GM18505 (cell line): ENCODE results near the gene EDAR.

ENCODE experiments used
- ATAC-seq: cut with Tn5 transposase; IDR thresholded peaks from one replicate; pipeline ENCODE4 v1.9.1; 2021; ENCODE audit not compliant: unreplicated experiment
- POLR2A ChIP-seq: IDR thresholded peaks from 4 replicates; pipeline ENCODE4 v1.6.1; 2011; ENCODE audit warnings: borderline replicate concordance; ENCODE audit not compliant: insufficient read depth, insufficient read length; ENCODE audit errors: extremely low read depth

The EDAR gene

DNA sequence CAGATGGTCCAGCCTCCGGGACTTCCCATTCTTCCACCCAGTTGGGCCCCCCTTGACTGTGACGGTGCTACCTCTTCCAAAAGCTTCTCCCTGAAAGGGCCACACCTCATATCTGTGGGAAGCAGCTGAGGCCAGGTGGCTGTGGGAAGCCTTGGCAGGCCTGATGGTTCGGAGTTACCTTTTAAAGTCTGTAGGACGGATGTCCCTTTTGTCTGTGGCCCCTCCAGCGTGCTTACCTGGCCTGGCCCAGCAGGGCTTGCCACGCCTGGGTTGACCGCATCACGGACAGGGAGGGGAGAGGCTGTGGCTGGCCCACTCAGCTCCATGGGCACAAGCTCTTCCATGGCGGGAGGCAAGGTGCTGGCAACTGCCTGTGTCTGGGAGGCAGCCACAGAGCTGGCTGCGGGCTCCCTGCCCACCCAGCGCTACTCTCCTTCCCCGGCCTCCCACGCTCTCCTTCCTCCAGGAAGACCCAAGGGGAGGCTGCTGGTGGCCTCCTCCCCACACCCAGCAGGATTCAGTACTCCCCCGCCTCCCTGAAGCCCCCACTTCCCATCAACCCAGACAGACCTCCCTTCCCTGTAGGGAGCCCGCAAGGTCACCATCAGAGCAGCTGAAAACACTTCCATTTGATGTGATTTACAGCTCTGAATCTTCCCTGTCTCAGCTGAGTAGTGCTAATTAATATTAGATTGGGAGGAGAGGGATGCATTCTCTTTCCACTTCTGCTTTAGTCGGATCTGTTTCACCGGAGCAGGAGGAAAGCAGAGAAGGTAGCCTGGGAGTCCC, 52.8 kb downstream of the EDAR start:
- no peak for TF ChIP-seq POLR2A
- no peak for ATAC-seq

DNA sequence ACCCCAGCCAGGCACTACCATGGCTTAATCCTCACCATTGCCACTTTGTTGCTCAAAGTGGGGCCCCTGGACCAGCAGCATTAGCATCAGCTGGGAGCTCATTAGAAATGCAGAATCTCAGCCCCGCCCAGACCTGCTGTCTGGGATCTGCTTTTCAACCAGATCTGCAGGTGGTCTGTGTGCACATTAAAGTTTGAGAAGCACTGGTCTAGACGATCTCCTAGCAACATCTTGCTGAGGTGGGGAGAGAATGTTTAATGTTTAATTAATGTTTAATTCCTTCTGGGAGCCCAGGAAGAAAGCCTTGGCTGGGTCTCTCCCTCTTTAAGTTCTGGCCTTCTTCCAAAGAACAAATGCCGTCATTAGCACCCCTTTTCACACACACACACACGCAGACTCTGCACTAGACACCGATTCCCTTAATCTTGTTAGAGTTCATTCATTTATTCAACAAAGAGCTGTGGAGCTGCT, 53.7 kb downstream of the EDAR start:
- TF ChIP-seq POLR2A, result no peak
- no peak for ATAC-seq

DNA sequence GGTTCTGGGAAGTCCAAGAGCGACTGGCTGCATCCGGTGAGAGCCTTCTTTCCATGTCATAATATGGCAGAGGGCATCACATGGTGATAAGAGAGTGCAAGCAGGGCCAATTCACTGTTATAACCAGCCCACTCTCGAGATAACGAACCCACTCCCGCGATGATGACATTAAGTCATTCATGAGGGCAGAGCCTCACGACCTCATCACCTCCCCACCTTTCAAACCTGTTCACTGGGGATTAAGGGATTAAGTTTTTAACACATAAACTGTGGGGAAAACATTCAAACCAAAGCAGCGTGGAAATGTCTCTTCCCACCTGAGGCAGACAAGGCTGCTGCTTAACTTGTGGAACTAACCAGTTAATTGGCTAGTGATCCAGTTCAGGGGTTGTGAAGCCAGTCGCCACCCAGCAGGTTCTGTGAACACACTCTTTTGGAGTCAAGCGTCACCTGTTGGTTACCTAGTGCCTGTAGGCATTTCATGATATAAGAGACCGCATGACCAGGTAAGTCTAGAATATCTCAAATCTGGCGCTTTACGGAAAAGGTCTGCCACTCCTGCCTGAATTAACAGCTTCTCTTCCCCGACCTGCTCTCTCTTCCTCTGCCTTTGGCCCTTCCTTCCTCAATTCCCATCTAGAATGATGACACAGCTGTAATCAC, 54.3 kb downstream of the EDAR start:
- TF ChIP-seq POLR2A, result no peak
- no peak for ATAC-seq

DNA sequence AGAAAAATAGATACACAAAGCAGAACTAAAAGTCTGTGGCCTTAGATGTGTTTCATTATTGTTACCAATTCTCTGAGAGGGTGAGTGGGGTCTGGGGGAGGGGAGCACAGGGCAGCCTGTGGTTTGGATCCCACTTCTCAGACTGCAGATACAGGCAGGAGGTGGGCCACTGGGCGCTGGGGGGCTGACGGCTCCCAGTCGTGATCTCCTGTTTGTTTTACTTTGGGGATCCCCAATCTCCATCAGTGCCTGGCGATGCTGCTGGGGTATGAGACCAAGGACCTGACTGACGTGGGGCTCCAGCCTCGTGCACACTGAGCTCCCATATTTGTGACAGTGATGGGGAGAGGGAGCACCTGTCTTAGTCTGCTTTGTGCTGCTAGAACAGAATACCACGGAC, 54.9 kb downstream of the EDAR start:
- ATAC-seq, result no peak
- TF ChIP-seq POLR2A, result no peak

DNA sequence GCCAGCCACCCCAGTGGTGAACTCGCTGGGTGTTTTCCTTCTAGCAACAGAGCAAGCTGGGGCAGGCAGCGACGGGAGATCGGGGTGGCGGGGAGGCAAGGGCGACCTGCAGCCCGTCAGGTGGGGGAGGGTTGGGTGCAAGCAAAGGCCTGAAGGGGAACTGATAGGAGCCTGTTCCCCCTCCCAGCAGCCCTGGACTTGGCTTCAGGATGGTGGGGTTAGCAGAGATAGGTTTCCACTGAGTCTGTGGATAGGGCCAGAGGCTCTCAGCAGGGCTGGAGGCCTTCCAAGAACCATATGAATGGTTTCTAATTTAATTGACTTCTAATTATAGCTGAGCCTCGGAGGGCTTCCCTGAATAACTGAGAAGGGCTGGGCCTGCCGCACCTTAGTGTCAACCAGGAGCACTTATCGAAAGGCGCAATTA, 55.3 kb downstream of the EDAR start:
- no peak for TF ChIP-seq POLR2A
- no peak for ATAC-seq

DNA sequence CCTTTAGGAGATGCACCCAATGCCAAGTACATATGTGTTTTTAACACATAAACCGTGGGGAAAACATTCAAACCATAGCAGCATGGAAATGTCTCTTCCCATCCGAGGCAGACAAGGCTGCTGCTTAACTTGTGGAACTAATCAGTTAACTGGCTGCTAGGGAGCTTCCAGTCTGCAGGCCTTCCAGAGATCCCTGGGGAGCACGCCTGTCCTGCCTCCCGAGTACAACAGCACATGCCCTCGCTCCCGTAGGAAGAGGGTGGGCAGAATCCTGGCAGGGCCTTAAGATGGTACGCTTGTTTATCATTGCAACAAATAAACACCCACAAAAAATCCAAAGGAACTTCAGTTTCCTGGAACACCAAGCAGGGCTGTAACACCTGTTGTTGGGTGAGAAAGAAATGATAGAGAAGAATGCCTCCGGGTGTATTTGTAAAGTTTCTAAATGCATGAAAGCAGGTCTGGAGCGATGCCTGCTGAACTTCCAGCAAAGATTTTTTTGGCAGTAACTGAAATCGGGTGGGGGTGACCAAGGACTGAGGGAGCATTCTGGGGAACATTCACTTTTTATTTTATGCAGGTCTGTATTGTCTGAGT, 56.2 kb downstream of the EDAR start:
- no peak for TF ChIP-seq POLR2A
- ATAC-seq, result no peak

DNA sequence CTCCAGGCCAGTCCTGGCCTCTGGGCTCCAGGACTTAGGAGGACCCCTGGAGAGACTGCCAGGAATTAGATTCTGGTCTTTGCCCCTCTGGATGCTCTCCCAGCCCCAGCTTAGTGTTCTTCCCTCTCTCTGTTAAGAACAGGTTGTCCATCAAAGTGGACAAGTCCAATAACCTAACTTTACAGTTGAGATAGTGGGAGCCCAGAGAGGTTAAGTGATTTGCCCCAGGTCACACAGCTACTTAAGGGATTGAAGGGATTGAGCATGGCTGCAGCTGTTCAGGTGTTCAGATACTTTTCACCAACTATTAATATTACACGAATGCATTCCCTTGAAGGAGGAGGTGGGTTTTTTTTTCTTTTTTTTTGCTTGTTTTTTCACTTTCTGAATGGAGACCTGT, 57.6 kb downstream of the EDAR start:
- TF ChIP-seq POLR2A, result no peak
- ATAC-seq, result no peak

DNA sequence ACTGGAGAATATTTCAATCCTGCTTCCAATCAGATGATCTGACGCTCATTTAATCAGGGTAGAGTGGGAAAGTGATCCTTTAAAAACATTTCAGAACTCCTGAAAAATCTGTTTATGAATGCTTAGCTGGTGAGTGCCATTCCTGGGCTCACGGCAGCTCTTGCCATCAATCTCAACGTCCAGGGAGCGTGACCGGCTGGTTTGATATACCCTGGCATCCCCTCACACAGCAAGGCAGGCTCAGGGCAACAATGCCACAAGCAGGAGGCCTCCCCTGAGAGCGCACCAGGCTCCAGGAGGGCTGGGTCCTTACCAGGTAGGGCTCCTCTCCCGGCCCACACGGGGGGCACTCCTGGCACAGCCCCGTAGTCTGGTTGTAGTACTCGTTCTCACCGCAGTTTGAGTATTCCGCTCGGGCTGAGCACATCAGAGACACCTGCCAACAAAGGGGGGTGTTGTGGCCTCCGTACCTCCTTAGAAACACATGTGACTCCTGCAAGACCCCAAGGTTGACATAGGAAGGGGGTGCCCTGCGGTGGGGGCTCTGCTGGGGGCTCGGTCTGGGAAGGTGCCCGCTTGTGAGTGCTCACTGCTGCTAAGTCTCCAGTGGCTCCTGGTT, 59.1 kb downstream of the EDAR start:
- ATAC-seq, result no peak

DNA sequence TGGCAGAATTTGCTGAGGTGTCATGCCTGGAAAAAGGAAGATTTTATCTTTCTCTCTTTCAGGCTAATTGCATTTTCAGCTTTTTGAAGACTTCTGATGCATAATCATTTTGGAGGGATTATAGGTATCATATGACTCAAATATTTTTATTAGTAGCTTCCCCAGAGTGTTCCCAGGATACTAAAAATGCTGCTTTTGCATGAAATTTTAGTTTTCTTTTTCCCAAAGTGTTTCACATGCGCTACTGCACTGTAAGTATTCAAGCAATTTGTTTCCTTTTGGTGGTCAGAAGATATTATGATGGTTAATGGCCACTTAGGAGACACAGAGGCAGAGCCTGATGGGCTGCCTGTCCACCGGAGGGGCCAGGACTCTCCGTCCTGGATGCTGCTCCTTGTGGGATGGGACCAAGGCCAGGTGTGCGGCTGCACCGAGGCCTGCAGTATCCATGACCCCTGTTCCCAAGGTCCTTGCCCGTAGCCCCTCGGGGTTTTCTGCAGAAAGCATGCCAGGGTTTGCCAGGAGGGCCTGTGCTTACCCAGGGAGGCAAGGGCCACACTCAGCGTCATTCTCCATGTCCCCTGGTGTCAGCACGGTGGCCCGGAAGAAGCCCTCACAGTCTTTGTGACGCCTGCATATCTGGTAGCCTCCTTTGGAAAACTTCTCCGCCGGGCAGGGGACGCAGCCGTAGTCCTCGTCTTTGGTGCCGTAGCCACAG, 60.2 kb downstream of the EDAR start:
- no peak for ATAC-seq
- TF ChIP-seq POLR2A, result no peak

More for the DNA sequence above, 59.1 kb downstream of the EDAR start:
- no peak for TF ChIP-seq POLR2A

DNA sequence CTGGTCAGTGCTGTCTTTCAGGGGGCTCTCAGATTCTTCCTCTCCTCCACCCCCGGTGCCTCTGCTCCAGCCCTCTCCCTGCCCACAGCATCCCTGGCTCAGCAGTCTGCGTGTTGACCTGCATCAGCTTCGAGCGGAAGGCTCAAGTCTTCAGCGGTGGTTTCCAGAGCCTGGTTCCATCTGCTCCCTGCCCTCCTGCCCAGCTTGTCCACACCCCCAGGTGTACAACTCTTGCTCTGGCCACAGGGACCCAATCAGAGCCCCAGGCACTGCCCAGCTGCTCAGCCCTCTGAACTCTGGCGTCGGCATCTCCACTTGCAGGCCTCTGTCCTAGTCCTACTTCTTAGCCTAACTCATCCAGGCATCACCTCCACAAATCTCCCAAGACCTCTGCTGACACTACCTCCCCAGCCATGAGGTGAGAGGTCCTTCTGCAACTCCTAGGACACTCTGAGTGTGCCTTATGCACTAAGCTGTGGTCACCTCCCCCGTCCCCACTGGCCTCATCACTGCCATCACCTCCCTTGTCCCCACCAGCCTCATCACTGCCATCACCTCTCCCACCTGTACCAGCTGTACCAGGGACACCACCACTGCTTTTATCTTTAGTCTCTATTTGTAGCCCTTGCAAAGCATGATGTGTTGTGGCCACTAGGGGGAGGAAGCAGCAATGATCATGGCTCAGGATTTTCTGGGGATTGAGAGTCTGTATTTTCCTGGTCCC, 60.9 kb downstream of the EDAR start:
- ATAC-seq, result no peak
- no peak for TF ChIP-seq POLR2A

DNA sequence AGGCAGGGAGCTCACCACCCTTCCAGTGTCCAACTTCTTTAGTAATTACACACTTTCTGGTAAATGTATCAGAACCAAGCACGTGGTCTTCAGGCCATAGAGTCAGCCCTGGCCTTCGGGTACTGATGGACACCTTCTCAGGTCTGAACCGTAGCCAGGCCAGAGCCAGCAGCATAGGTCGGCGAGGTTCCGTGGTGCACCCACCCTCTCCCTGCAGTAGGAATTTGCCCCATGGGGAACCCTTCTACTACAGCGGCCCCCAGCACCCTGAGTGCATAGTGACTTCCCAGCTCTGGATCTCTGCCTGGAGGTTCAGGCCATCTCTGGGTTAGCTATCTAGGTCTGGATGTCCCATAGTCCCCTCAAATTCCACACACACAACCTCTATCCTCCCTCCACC, 61.6 kb downstream of the EDAR start:
- no peak for ATAC-seq

More for the DNA sequence above, 61.6 kb downstream of the EDAR start:
- no peak for TF ChIP-seq POLR2A
